Esophagus squamous epithelium (tissue), 5 donors: ENCODE results near the gene MTFP1. TPM values are rescaled to one million over a fixed set of nuclear protein-coding genes. Genes with fewer than 3 reads are reported as not detected.
"Not testable (repeated sequence)": the region's sequence is repeated elsewhere in the genome, so short reads cannot be mapped to it uniquely, and the experiment has no call there.

Experiments used
- DNase-seq: peaks from one replicate; lab custom pipeline; 2025; lab: John Stamatoyannopoulos, UW
- H3K27ac ChIP-seq, 4 donors: fragments of 200-600 bp; sonication (generic); one replicate each; pipeline ENCODE4 v1.5.1; 2016 to 2019; ENCODE audit warnings: mild to moderate bottlenecking in 1 of 4
- H3K27me3 ChIP-seq, 4 donors: fragments of 200-600 bp; sonication (generic); 1 replicate in 3 of 4; 2 replicates in 1 of 4; pipeline versions ENCODE4 v1.5.1 to v1.6.0; 2017 to 2021; ENCODE audit warnings: antibody characterized with exemption in 1 of 4
- H3K36me3 ChIP-seq, 3 donors: fragments of 200-600 bp; sonication (generic); one replicate each; pipeline ENCODE4 v1.5.1; 2016 to 2019
- H3K4me1 ChIP-seq, 3 donors: fragments of 200-600 bp; sonication (generic); one replicate each; pipeline ENCODE4 v1.5.1; 2017 to 2019
- H3K4me3 ChIP-seq, 4 donors: fragments of 200-600 bp; sonication (generic); 1 replicate in 3 of 4; 2 replicates in 1 of 4; pipeline ENCODE4 v1.5.1; 2016 to 2019; ENCODE audit warnings: mild to moderate bottlenecking in 2 of 4, moderate library complexity in 1 of 4
- H3K9me3 ChIP-seq, 3 donors: fragments of 200-600 bp; sonication (generic); one replicate each; pipeline ENCODE4 v1.5.1; 2016 to 2019
- POLR2A ChIP-seq, 4 donors: fragments of 450-650 bp; IDR thresholded peaks; one replicate each; pipeline ENCODE4 v1.6.1; 2017; ENCODE audit warnings: antibody characterized with exemption in 4 of 4, mild to moderate bottlenecking in 4 of 4, moderate library complexity in 3 of 4
- WGBS, 2 donors: methylation state at CpG; one replicate each; pipeline ENCODE4 v1.1.5; 2018; 5-methylcytosine and 5-hydroxymethylcytosine counted together
- intact Hi-C: fragments of 100-400 bp; cut with DNase I; formaldehyde crosslinking; loops from one replicate; pipeline ENCODE4 v1.15.0; 2022
- total RNA-seq, 4 donors: library from RNA; depleted of rRNA; stranded (reverse); fragments of >200 nt; gene quantifications; one replicate each; pipeline ENCODE4 v1.1.0, GENCODE V29; 2016
- TF ChIP-seq, protein P1 (sequence below), 6 experiments: fragments of 450-650 bp in 4 of 6; fragments of 200-600 bp in 2 of 6; sonication (generic) in 2 of 6; IDR thresholded peaks; one replicate each; pipeline ENCODE4 v1.5.1; 2016 to 2019; ENCODE audit warnings: antibody characterized with exemption in 6 of 6, mild to moderate bottlenecking in 4 of 6, moderate library complexity in 4 of 6
- donor health status: DM: yes; HTN: yes; CAD: no.

Gene MTFP1
- total RNA-seq, 4 donors from 2014 or later: 15.9 to 21.2 (median 19.0) TPM

- peaks cover 0 to 4% (median 0%) of the 10 kb centered on the region in 3 donors for H3K4me1 ChIP-seq
- H3K9me3 ChIP-seq: no peaks in the 10 kb centered on the region
- H3K27ac ChIP-seq: no peak overlapping the region
- TF ChIP-seq, protein P1, sequence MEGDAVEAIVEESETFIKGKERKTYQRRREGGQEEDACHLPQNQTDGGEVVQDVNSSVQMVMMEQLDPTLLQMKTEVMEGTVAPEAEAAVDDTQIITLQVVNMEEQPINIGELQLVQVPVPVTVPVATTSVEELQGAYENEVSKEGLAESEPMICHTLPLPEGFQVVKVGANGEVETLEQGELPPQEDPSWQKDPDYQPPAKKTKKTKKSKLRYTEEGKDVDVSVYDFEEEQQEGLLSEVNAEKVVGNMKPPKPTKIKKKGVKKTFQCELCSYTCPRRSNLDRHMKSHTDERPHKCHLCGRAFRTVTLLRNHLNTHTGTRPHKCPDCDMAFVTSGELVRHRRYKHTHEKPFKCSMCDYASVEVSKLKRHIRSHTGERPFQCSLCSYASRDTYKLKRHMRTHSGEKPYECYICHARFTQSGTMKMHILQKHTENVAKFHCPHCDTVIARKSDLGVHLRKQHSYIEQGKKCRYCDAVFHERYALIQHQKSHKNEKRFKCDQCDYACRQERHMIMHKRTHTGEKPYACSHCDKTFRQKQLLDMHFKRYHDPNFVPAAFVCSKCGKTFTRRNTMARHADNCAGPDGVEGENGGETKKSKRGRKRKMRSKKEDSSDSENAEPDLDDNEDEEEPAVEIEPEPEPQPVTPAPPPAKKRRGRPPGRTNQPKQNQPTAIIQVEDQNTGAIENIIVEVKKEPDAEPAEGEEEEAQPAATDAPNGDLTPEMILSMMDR (IDR thresholded peaks at IDR 0.05): no peak
- no peak for TF ChIP-seq POLR2A (IDR thresholded peaks at IDR 0.05)
- no peak overlapping the region for H3K4me3 ChIP-seq
- intact Hi-C loops: no loop called here
- no peak for DNase-seq
- H3K36me3 ChIP-seq: no peaks in the 10 kb centered on the region
- peaks cover 0 to 18% (median 0%) of the 10 kb centered on the region in 4 donors for H3K27me3 ChIP-seq
- 87 to 88% methylated on average over 5 to 8 of the region's 8 CpGs for WGBS, 2 donors
Observed at GRCh38 chr22:30455075-30455840, 29.7 kb downstream of the MTFP1 start.

DNA sequence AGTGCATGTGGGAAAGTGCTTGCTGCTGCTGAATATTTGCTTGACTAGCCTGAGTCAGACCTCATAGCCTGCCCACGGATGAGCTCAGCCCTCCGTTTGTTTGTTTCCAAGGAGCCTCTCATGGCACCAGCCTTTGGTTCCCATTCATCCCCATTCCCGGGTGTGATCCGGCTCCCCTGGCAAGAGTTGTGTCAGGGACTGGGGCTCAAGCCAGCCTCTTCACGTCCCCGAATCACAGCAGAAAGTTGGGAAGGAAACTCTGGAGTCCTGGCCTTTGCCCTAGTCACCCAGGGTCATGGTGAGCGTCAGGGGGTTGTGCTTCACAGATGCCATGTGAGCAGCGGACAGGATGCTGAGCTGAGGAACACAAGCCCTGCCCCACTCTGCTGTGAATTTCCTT lies 32.4 kb downstream of the MTFP1 start:
- WGBS, 2 donors: 73 to 100% methylated on average over 2 to 5 of the region's 8 CpGs
- H3K36me3 ChIP-seq: no peaks in the 10 kb centered on the region
- no peak overlapping the region for H3K27ac ChIP-seq
- H3K9me3 ChIP-seq: no peaks in the 10 kb centered on the region
- intact Hi-C loops: no loop called here
- TF ChIP-seq POLR2A (IDR thresholded peaks at IDR 0.05): no peak
- TF ChIP-seq, protein P1 (IDR thresholded peaks at IDR 0.05): no peak
- H3K4me3 ChIP-seq: no peak overlapping the region
- peaks cover 0 to 6% (median 0%) of the 10 kb centered on the region in 4 donors for H3K27me3 ChIP-seq
- no peak for DNase-seq
- peaks cover 0 to 4% (median 0%) of the 10 kb centered on the region in 3 donors for H3K4me1 ChIP-seq

DNA sequence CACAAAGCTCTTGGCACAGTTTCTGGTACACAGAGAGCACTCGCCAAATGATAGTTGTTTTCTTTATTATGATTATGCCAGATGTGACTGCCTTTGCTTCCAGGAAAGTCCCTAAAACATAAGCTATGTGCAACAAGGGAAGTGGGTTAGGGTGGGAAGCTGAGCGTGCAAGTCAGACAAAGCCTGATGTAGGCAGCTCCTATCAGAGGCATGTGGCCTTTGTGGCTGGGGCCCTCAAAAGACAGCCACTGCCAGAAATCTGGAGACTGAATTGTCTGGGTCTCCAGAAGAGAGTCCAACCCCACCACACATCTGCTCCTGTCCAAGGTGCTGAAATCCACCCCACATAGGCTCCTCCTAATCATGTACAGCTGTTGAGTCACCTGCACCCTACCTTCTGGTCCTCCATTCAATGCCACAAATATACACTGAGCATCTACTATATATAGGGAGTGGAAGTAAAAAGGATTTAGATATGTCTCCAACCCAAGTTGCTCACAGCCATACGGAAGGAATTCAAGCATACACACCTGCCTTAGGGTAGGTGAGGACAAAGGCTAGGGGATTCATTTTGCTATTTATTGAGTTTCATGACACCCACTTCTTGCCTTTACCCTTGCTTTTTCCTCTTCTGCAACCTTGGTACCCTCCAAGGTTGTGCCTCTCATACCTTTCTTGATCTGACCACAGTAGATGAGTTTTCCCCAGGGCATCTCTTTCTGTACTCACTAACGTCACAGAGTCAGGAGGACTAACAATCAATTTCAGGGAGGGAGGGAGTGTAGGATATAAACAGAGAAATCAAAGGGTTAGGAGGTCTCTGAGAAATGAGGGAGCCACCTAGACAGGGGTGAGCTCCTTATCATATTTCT lies 33.8 kb downstream of the MTFP1 start:
- DNase-seq: no peak
- TF ChIP-seq, protein P1 (IDR thresholded peaks at IDR 0.05): no peak
- no peak for TF ChIP-seq POLR2A (IDR thresholded peaks at IDR 0.05)

DNA sequence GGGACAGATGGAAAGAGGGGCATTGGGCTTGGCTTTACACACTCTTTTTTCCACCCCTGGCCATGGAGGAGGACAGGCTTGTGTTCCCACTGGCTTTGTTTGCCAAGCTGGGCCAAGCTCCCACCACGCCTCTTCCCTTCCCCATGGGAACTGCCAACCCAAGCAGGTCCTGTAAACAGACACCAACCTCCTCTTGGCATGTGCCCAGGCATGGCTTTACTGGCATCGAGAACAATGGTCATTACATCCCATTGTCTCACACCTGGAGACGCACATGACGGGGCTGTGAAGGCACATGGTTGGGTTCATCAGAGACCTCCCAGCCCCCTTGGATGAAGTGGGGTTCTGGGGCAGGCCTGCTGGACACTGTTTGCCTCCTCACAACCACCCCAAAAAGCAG lies 34.6 kb downstream of the MTFP1 start:
- Histone ChIP-seq H3K4me1 (peaks cover 0 to 4% (median 0%) of the 10 kb centered on the region in 3 donors), H3K9me3 (no peaks in the 10 kb centered on the region), H3K36me3 (no peaks in the 10 kb centered on the region), H3K27ac (no peak overlapping the region), H3K4me3 (no peak overlapping the region), H3K27me3 (peaks cover 0 to 6% (median 0%) of the 10 kb centered on the region in 4 donors)
- no peak for DNase-seq
- TF ChIP-seq POLR2A (IDR thresholded peaks at IDR 0.05): no peak
- TF ChIP-seq, protein P1 (IDR thresholded peaks at IDR 0.05): no peak
- intact Hi-C loops: no loop called here
- WGBS, 2 donors: 37 to 70% methylated on average over 2 to 3 of the region's 4 CpGs

More for the DNA sequence above, 33.8 kb downstream of the MTFP1 start:
- 25 to 27% methylated on average over 4 of the region's 4 CpGs for WGBS, 2 donors
- H3K36me3 ChIP-seq: no peaks in the 10 kb centered on the region
- no peak overlapping the region for H3K4me3 ChIP-seq
- H3K4me1 ChIP-seq: peaks cover 0 to 4% (median 0%) of the 10 kb centered on the region in 3 donors
- H3K27ac ChIP-seq: no peak overlapping the region
- no peaks in the 10 kb centered on the region for H3K9me3 ChIP-seq
- intact Hi-C loops: no loop called here
- peaks cover 0 to 6% (median 0%) of the 10 kb centered on the region in 4 donors for H3K27me3 ChIP-seq

DNA sequence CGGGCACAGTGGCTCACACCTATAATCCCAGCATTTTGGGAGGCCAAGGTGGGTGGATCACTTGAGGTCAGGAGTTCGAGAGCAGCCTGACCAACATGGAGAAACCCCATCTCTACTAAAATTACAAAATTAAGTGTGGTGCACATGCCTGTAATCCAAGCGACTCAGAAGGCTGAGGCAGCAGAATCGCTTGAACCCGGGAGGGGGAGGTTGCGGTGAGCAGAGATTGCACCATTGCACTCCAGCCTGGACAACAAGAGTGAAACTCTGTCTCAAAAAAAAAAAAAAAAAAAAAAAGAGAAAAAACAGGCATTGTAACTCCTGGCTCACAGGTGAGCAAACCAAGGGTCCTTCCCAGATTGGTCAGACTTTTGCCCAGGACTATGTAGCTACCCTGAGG lies 35.0 kb downstream of the MTFP1 start:
- H3K27me3 ChIP-seq, intact Hi-C loops, H3K4me1 ChIP-seq, H3K36me3 ChIP-seq, H3K4me3 ChIP-seq, H3K27ac ChIP-seq, DNase-seq, H3K9me3 ChIP-seq: not testable (repeated sequence)
- 74 to 79% methylated on average over 5 to 6 of the region's 6 CpGs for WGBS, 2 donors
